HG03064 (cell line): ENCODE results near the gene SMOC1.

Experiments used
- ATAC-seq: cut with Tn5 transposase; IDR thresholded peaks from one replicate; pipeline ENCODE4 v1.9.1; 2021; ENCODE audit warnings: low read depth; ENCODE audit not compliant: unreplicated experiment

The SMOC1 gene

DNA sequence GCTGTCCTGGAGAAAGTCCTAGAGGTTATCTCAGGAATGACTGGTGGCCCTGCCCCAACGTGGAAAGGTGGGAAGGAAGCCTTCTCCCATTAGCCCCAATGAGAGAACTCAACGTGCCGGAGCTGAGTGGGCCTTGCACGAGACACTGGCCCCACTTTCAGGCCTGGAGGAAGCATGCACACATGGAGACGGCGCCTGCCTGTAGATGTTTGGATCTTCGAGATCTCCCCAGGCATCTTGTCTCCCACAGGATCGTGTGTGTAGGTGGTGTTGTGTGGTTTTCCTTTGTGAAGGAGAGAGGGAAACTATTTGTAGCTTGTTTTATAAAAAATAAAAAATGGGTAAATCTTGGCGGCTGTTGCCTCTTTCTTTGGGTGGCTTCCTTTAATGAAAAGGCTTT, 152.8 kb downstream of the SMOC1 start:
- ATAC-seq, result no peak

DNA sequence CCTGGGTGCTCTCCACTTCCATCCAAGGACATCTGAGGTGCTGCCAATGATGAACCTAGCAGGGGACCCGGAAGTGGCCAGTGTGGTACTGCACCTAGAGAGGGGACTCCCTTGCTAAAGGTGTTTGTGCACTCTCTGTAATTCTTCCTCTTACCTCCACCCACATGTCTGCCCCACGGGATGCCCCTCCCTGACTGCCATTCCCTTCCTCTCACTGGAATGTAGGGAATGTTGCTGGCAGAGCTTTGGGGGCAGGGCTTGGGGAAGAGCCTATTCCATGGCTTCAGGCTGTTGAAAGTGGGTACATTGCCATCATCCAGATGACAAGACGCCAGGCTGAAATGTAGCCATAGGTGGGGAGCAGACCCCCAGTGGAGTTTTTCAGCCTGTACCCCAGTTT, 153.2 kb downstream of the SMOC1 start:
- no peak for ATAC-seq

DNA sequence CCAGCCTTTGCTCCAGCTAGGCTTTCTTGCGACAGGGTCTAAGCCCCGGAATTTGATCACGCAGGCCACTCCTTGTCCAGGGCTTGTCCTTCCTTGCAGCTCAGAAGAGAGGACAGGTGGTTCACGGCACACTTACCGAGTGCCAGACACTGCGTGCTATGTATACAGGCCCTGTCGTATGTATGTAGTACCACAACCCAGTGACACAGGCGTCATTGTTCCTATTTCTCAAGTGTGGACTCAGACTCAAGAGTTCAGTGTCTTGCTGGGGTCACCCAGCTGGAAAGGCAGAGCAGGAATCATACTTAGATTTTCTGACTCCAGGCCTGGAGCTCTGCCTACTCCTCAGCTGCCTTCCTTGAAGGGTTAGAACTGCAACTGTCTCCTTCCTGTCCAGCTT, 153.9 kb downstream of the SMOC1 start:
- no peak for ATAC-seq

- ATAC-seq, result no peak
Measured at GRCh38 chr14:70033561-70033960, 154.3 kb downstream of the SMOC1 start.

DNA sequence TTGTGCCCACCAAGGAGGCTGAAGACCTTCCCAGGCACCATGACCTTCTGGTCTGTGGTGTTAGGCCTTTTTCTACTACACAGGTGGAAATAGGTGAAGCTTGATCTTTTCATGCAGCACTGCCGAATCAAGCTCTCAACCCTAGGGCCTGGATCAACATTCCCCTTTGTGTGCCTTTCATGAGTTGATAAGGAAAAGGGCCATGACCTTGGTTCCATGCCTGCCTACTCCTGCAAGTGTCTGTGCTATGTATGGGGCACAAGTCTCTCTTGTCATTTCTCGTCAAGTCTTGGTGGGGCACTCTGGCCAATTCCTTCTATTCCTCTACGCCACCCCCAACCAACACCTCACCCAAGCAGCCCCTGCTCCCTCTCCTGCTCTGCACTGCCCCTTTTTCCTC, 155.0 kb downstream of the SMOC1 start:
- no peak for ATAC-seq

GRCh38 chr14:70036665-70037064, 157.4 kb downstream of the SMOC1 start:
- ATAC-seq, result no peak

DNA sequence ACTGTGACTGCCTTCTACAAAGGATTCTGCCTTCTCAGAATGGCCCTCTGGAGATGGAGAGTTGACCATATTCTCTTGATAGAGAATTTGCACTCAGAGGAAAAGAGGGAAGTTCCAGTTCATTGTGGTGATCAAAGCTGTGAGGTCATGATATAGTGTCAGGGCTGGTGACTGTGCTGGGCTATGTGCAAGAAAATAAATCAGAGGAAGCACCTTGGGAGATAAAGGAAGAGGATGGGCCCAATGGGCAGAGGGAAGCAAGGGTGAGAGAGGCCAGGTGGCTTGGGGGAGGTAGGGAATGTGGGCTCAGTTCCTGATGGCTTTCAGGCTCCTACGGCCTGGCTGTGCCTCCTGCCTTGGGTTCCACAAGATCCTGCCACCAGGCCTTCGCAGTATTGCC, 163.8 kb downstream of the SMOC1 start:
- no peak for ATAC-seq

DNA sequence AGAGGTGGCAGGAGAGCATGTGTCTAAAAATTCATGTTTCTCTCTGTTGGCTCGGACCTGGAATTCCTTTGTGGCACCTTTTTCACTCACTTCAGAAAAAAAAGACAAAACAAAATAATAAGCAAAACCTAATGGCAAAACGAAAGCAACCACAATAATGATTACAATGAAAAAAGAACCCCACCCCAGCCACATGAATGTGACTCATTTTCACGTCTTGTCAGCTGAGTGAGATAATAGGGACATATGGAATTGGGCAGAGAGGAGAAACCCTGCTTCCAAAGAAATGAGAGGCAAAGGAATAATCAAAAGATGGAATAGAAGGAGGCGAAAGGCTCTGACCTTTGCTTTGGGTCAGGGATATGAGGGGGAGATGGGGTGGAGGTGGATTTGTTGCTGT, 166.1 kb downstream of the SMOC1 start:
- no peak for ATAC-seq

DNA sequence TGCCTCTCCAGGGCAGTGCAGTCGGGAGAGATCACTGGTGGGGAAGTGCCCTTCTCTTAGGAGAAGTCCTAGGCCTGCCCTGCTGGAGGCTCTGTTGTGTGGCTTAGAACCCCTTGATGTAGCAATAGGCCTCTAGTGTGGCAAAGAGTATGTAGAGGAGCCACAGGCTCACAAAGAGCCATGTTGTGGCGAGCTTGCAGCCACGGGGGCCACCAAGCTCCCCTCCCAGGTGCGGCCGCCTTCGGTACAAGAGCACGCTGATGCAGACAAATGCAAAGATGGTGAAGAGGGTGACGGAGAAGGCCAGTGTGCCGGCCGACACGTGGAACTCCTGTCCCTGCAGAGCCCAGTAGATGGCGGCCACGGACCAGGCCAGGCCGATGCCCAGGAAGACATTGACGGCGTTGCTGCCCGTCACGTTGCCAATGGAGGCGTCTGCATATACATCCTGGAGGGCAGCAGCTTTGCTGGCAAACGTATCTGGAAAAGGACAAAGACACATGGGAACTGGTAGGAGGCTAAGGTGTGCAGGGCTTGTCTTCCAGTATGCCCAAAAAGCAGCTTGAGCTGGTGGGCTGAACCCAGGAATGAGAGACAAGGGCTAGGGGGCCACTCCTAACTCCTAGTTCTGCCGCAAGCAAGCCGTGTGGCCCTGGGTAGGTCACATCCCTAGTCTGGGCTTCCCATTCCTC, 166.8 kb downstream of the SMOC1 start:
- no peak for ATAC-seq

DNA sequence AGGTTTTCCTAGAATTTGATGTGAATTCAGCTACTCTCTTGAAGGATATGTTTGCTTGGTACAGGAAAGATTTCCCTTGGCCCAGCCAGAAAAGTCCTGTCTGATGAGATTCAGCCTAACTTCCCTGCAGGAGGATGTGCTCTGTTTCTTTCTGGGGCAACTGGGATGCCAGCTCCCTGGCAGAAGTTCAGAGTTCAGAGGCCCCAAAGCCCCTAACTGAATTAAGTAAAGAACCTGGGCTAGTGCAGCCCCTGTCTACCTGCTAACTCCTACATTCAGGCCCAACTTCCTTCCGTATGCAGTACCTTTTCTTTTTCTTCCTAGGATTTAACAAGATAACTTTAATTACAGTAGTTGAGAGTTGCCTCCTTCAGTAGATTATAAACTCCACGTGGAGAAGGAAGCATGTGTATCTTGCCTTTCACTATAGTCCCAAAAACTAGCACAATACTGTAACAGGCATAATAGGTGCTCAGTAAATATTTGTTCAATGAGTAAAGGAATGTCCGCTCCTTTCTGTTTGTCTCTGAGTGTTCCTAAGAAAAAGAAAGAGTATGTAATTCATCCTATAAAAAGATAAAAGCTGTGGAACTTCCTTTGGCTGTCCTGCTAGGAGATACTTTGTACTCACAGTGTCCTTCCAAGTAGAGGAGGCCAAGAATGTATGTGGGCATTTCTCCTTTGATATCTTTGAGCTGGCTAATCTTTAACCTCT, 168.5 kb downstream of the SMOC1 start:
- ATAC-seq, result no peak

GRCh38 chr14:70048313-70048654, 169.1 kb downstream of the SMOC1 start:
- ATAC-seq, result no peak

DNA sequence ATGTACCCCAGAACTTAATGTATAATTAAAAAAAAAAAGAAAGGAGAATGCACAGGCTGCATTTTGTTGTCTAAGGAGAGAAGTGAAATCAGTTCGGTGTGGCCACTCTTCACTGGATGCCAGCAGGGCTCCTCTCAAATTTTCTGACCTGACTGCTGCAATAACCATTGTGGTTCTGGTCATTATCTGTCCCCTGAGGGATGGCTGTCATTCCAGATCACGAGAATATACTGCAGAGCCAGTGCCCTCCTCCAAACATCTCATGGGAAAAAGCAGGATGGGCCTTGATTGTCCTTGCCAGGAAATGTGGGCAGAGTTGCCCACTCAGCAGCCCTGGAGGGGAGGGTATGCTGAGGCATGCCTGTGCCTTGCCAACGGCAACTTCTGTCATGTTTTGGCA, 170.4 kb downstream of the SMOC1 start:
- ATAC-seq, result no peak

DNA sequence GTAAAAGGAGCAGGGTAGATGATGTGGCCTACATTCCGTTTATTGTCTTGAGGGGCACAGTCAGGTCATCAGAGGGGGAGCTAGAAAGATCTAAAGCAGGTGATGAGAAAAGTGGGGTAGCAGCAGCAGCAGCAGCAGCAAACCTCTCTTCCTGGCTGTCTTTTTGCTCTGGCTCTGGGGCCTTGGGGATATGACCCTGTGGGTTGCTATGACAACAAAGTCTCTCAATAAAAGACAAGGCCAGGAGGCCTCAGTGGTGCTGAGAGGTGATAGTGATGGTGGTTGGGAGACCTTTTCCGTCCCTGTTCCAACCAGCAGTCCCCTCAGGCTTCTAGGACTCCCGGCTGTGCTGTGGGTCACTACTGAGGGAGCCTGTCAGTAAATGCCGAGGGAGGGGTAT, 170.9 kb downstream of the SMOC1 start:
- no peak for ATAC-seq

DNA sequence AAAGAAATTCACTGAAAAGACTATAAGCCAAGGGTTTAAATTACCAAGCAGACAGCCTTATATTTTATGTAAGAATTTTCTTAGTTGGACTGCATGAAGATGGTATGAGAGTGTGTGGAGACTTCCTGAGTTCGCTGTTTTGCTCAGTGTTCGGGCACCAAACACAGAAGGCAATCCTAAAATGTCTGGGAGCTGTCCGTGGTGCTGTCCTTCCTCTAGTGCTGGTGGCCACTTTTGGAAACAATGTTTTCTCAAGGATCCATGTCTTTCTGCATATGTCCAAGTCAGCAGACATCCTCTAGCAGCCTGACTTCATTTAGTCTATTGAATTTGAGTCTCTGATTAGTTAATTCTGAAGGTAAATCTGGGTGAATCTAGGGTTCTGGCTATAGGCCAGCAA, 173.8 kb downstream of the SMOC1 start:
- no peak for ATAC-seq

GRCh38 chr14:70057519-70058136, 178.4 kb downstream of the SMOC1 start:
- ATAC-seq, result no peak

DNA sequence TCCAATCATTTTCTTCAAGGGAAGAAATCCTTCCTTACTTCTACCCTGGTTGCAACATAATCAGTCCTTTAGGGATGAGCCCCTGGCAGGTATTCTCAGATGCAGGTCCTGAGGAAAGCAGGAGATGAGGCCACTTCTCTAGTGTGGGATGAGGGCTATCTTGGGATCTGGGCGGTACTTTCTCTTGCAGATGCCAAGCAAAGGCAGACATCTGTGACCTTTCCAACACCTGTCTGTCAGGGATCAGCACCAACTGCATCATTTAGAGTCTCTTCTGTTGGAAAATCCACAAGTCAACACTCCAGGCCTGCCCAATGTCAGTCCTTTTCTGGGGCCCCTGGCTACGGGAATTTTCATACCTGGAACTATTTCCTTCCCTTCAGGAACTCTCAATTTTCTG, 180.3 kb downstream of the SMOC1 start:
- no peak for ATAC-seq

DNA sequence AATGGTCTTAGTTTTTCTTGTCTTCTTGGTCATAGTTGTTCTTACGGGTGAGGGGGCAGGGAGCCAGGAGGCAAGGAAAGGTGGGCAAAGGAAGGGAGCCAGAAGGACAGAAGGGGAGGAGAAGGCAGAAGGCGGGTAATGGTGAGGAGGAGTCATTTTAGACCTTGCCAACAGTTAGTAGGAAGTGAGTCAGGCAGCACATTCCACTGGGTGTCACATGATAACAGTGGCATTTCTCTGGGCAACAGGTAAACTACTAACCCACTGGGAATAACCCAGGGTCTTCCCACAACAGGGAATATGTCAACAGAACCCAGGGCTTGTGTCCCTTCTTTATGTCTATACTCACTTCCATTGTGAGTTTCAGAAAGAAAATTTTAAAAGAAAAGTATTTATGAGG, 181.9 kb downstream of the SMOC1 start:
- no peak for ATAC-seq

DNA sequence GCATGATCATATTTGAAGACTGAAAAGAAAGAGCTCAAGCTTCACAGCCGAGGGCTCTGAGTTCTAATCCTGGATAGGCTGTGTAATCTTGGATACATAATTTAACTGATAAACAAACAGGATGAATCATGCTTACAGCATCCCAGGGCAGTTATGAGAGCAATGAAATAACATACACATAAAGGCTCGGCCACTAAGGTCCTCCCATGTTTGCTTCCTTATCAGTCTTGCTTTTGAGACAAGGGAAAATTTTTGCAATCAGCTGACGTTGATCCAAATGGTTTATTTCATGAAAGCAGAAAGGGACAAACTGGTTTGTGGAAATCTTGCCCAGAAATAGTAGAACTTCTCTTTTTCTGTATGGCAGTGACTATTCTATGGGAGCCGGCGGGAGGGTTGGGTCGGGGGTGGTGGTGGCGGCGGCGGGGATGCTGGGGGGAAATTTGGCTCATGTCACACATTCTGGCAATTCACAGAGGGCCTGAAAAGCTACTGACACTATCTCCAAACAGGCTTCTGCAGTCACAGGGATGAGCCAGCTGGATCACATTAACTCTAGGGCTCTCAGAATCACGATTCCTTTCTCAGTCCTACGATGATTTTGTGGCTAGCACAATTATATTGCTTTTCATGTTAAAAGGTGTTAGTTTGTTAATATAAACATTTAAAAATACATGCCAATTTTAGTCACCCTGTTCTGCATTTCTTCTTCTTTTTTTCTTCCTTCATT, 185.1 kb downstream of the SMOC1 start:
- ATAC-seq, result no peak

DNA sequence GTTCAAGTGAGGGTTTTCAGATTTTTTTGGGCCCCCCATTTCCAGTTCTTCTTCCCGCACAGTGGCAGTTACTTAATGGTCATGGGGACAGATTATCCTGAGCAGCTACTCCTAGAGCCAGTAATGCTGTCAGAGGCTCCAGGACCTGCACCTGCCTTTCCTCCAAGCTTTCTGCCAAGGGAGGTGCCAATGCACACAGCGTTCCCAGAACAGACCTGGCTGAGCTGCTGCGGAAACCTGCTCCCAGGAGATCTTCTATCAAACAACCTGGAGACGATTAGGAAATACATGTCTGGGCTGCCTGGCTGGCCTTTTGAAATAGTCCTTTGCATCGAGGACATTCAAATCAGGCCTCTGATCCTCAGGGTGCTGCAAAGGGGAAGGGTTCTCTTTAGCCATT, 188.6 kb downstream of the SMOC1 start:
- ATAC-seq, result no peak

DNA sequence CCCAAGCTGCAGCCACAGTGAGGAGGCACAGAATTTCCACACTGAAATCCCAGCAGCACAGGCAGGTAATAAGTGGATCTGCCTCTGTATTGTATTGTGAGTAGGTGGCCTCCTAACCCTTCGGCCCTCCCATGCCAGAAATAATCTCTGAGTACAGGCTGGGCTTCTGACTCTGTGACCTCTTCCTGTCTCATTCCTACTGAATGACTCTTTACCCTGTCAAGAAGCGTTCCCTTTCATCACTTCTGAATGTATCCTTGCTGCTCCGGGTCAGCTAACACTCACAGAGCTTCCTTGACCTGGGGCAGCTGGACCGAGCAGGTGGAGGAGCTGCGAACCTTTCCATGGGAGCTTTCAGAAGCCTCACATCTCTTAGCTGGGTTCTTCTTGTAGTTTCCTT, 190.0 kb downstream of the SMOC1 start:
- ATAC-seq, result no peak

- ATAC-seq, result no peak
Measured at GRCh38 chr14:70073924-70074566, 194.8 kb downstream of the SMOC1 start.
